CD4-positive, alpha-beta T cell treated with Interleukin-2 at 100 ng/mL for 4 hours (primary cell): ENCODE data around the gene PNLDC1.
"Not testable (repeated sequence)": the region's sequence is repeated elsewhere in the genome, so short reads cannot be mapped to it uniquely, and the experiment has no call there.

ENCODE experiments used
- DNase-seq: peaks from one replicate; pipeline ENCODE4 v3.0.0-alpha.2; 2020; ENCODE audit warnings: low spot score

The PNLDC1 gene

GRCh38 chr6:159778542-159779103, 21.5 kb upstream of the PNLDC1 start:
- DNase-seq = no peak

GRCh38 chr6:159788276-159788675, 11.8 kb upstream of the PNLDC1 start:
- peak; percentile 10 for DNase-seq

- DNase-seq = peak; percentile 13
Measured at GRCh38 chr6:159788753-159789376, 11.2 kb upstream of the PNLDC1 start.

- peak; percentile 99 for DNase-seq
Measured at GRCh38 chr6:159789377-159790148, 10.5 kb upstream of the PNLDC1 start, which contains the start of gene TCP1. TSS of gene TCP1 (minus strand) at chr6:159789602. CDS start at chr6:159789468, 134 bp downstream.

- peak; percentile 90 for DNase-seq
Measured at GRCh38 chr6:159790149-159790955, 9.7 kb upstream of the PNLDC1 start, which contains the start of gene MRPL18. TSS of gene MRPL18 (plus strand) at chr6:159790467. CDS start at chr6:159790588, 121 bp downstream.

- peak; percentile 10 for DNase-seq
Measured at GRCh38 chr6:159790956-159791598, 9.0 kb upstream of the PNLDC1 start.

- DNase-seq = not testable (repeated sequence)
Measured at GRCh38 chr6:159794976-159795375, 5.1 kb upstream of the PNLDC1 start.

- no peak for DNase-seq
Measured at GRCh38 chr6:159797554-159797953, 2.5 kb upstream of the PNLDC1 start.

GRCh38 chr6:159801935-159802334, 1.9 kb downstream of the PNLDC1 start:
- no peak for DNase-seq

- DNase-seq = no peak
Measured at GRCh38 chr6:159804504-159804903, 4.4 kb downstream of the PNLDC1 start.

GRCh38 chr6:159805440-159806020, 5.5 kb downstream of the PNLDC1 start:
- DNase-seq = no peak

GRCh38 chr6:159806021-159806458, 6.0 kb downstream of the PNLDC1 start:
- no peak for DNase-seq

GRCh38 chr6:159807150-159807858, 7.2 kb downstream of the PNLDC1 start:
- DNase-seq = no peak

- no peak for DNase-seq
Measured at GRCh38 chr6:159808647-159809046, 8.6 kb downstream of the PNLDC1 start.

GRCh38 chr6:159809149-159809548, 9.1 kb downstream of the PNLDC1 start:
- no peak for DNase-seq

GRCh38 chr6:159813781-159814180, 13.7 kb downstream of the PNLDC1 start:
- no peak for DNase-seq

GRCh38 chr6:159815410-159815809, 15.3 kb downstream of the PNLDC1 start:
- DNase-seq = no peak

- DNase-seq = not testable (repeated sequence)
Measured at GRCh38 chr6:159816775-159817174, 16.7 kb downstream of the PNLDC1 start.

GRCh38 chr6:159817951-159818739, 18.1 kb downstream of the PNLDC1 start:
- no peak for DNase-seq

GRCh38 chr6:159819098-159819497, 19.0 kb downstream of the PNLDC1 start:
- DNase-seq = no peak
